Thymus (tissue), 11 donors: ENCODE results near the gene MAGI1. TPM values are rescaled to one million over a fixed set of nuclear protein-coding genes. Genes with fewer than 3 reads are reported as not detected.
A peak's percentile ranks its signal among the peaks of the same experiment; 100 is the strongest.

Experiments
- DNase-seq, 9 donors: peaks; one replicate each; pipeline ENCODE4 v3.0.0-alpha.2; 2013; ENCODE audit warnings: low spot score in 9 of 9, low read depth in 6 of 9, missing footprints in 1 of 9
- H3K27ac ChIP-seq, 2 donors: one replicate each; pipeline ENCODE4 v1.5.1; 2013; ENCODE audit warnings: control low read depth in 1 of 2, low read depth in 1 of 2, low read length in 1 of 2, mild to moderate bottlenecking in 1 of 2, moderate library complexity in 1 of 2
- H3K27me3 ChIP-seq, 2 donors: one replicate each; pipeline ENCODE4 v1.5.1; 2013; ENCODE audit warnings: low read length in 1 of 2; ENCODE audit not compliant: control insufficient read depth in 2 of 2, insufficient read depth in 1 of 2
- H3K36me3 ChIP-seq, 2 donors: one replicate each; pipeline ENCODE4 v1.5.1; 2013; ENCODE audit warnings: low read length in 1 of 2, mild to moderate bottlenecking in 1 of 2, moderate library complexity in 1 of 2; ENCODE audit not compliant: control insufficient read depth in 2 of 2, insufficient read depth in 2 of 2
- H3K4me1 ChIP-seq, 2 donors: one replicate each; pipeline ENCODE4 v1.5.1; 2013; ENCODE audit warnings: low read length in 2 of 2; ENCODE audit not compliant: control insufficient read depth in 2 of 2, insufficient read depth in 2 of 2
- H3K4me3 ChIP-seq, 2 donors: one replicate each; pipeline ENCODE4 v1.5.1; 2013; ENCODE audit warnings: low read length in 2 of 2, control low read depth in 1 of 2, mild to moderate bottlenecking in 1 of 2
- H3K9me3 ChIP-seq, 2 donors: one replicate each; pipeline ENCODE4 v1.5.1; 2013; ENCODE audit warnings: low read length in 1 of 2, mild to moderate bottlenecking in 1 of 2; ENCODE audit not compliant: control insufficient read depth in 2 of 2, insufficient read depth in 1 of 2
- WGBS: extraction: QIAGEN DNeasy Blood & Tissue Kit; methylation state at CpG from one replicate; pipeline ENCODE4 v1.1.7; 2013; 5-methylcytosine and 5-hydroxymethylcytosine counted together
- polyA plus RNA-seq: library from polyadenylated mRNA; stranded (reverse); fragments of 200-250 nt; gene quantifications from one replicate; pipeline ENCODE4 v1.2.3, GENCODE V29; 2013
- total RNA-seq: library from RNA; stranded (reverse); fragments of 120-200 nt; gene quantifications from one replicate; pipeline ENCODE4 v1.2.4, GENCODE V29; 2013
- donor health status: healthy.

The MAGI1 gene
- total and polyA plus RNA-seq, 2 donors = 5.1 to 6.1 TPM

- Histone ChIP-seq H3K27ac (no peak overlapping the region), H3K27me3 (no peaks in the 10 kb centered on the region), H3K9me3 (no peaks in the 10 kb centered on the region), H3K36me3 (no peaks in the 10 kb centered on the region), H3K4me1 (no peaks in the 10 kb centered on the region), H3K4me3 (no peak overlapping the region)
- WGBS = 90% methylated on average over 5 of the region's 5 CpGs
- no peak for DNase-seq
Observed at GRCh38 chr3:65687741-65688140, 351.0 kb downstream of the MAGI1 start.

DNA sequence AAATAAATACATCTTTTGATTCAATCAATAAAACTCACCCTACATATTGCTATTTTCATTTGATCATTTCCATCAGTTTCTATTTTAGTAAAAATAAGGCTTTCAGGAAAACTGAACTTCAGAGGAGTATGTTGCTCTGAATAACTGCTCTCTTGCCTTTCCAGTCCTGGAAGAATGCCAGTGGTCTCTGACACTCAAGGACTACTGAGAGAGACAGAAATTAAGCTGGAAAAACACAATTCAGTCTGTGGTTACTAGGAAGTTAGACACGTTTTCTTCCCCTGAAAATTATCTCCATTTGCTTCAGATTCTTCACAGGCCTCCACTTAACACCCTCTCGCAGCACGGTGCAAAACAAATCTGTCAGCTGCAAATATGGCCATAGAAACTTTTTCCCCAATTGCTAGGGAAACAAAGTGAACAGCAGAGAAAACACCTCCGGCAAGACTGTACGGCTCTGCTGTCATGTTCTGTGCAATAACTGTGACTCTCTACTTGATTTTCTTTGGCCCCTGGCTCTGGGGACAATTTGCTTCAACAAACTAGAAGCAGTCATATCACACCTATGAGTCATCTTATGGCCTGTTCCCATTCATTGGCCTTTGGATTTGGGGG is 353.0 kb downstream of the MAGI1 start:
- no peak overlapping the region for H3K4me3 ChIP-seq
- H3K27ac ChIP-seq = peak overlapping the region in 1 of 2 donors; percentile 20
- H3K9me3 ChIP-seq = no peaks in the 10 kb centered on the region
- no peaks in the 10 kb centered on the region for H3K36me3 ChIP-seq
- no peaks in the 10 kb centered on the region for H3K27me3 ChIP-seq
- H3K4me1 ChIP-seq = no peaks in the 10 kb centered on the region
- WGBS = 88% methylated on average over 5 of the region's 5 CpGs
- no peak for DNase-seq

DNA sequence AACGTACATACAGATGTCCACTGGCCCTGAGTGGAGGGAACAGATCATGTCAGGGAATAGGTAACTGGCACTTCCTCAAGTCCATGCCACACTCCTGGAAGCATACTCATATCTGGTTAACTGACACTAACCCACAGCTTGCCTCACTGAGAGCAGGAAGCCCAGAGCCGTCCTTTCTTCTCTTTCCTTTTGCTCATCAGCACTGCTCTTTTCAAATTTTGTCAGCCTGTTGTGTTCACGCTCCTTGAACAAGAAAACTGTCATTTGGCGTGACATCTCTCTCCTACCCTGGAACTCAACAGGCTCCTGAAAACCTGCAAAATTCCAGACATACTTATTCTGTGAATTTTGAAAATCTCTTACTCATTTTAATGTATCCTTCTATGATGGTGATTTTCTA is 360.2 kb downstream of the MAGI1 start:
- DNase-seq = no peak
- H3K36me3 ChIP-seq = no peaks in the 10 kb centered on the region
- no peaks in the 10 kb centered on the region for H3K4me1 ChIP-seq
- no peak overlapping the region for H3K4me3 ChIP-seq
- no peaks in the 10 kb centered on the region for H3K9me3 ChIP-seq
- H3K27me3 ChIP-seq = no peaks in the 10 kb centered on the region
- 91% methylated on average over 4 of the region's 4 CpGs for WGBS
- H3K27ac ChIP-seq = no peak overlapping the region

GRCh38 chr3:65677486-65678010 is 361.2 kb downstream of the MAGI1 start:
- DNase-seq = no peak
- Histone ChIP-seq H3K4me3 (no peak overlapping the region), H3K9me3 (no peaks in the 10 kb centered on the region), H3K27ac (no peak overlapping the region), H3K36me3 (no peaks in the 10 kb centered on the region), H3K4me1 (no peaks in the 10 kb centered on the region), H3K27me3 (no peaks in the 10 kb centered on the region)
- WGBS = 97% methylated on average over 3 of the region's 3 CpGs

DNA sequence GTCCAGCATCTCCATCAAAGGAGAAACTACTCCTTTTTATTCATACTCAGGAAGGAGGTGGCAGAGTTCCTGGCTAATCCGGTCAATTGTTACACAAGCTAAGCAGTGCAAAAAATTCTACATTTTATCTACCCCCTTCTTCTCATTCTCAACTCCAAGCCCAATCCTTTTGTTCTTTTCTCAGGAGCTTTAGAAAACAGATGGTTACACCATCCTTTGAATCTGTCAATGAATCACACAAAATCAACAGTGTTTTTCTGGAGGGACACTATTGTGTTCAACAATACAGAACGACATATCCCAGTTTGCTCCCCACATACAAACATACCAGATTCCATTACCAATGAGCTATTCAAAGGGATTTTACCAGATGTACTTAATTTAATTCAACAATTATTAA is 362.1 kb downstream of the MAGI1 start:
- DNase-seq = no peak
- no peaks in the 10 kb centered on the region for H3K27me3 ChIP-seq
- WGBS = 86% methylated on average over 2 of the region's 2 CpGs
- H3K9me3 ChIP-seq = no peaks in the 10 kb centered on the region
- H3K36me3 ChIP-seq = no peaks in the 10 kb centered on the region
- no peaks in the 10 kb centered on the region for H3K4me1 ChIP-seq
- no peak overlapping the region for H3K4me3 ChIP-seq
- H3K27ac ChIP-seq = no peak overlapping the region

DNA sequence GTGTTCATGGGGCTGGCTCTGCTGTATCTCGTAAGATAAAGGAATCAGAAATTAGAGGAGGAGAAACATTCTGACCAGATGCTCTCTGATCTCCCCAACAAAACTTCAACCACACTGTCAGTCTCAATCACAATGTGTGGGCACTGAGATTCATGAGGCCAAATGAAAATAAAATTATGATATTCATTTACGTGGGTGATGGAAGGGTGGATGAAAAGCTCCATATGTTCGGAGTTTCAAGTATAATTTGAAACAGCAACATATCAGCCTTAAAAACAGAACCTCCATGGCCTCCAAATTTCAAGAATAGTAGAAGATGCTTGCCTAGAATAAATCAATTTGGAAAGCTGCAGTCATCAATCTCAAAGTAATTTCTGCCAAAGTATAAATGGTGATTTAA is 363.7 kb downstream of the MAGI1 start:
- no peak overlapping the region for H3K4me3 ChIP-seq
- no peaks in the 10 kb centered on the region for H3K9me3 ChIP-seq
- H3K4me1 ChIP-seq = no peaks in the 10 kb centered on the region
- 94% methylated on average over 3 of the region's 3 CpGs for WGBS
- H3K36me3 ChIP-seq = no peaks in the 10 kb centered on the region
- no peak overlapping the region for H3K27ac ChIP-seq
- DNase-seq = no peak
- no peaks in the 10 kb centered on the region for H3K27me3 ChIP-seq

DNA sequence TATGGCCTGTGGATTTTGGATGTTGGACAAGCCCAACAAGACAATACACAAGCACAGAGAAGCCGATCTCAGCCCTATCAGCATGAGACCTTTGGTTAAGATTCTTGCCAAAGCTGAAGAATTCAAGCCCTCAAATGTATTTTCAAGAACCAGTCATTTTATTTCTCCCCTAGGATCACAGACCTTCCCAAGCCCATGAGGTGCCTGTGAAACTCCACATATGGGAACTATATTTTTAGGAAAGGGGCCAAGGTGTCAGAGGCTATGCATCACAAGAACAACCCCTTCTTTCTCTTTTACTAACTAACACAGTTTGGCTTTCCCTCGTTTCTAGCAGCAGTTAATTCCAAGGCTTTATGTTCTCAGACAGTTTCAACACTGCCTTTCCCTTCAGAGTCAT is 364.5 kb downstream of the MAGI1 start:
- WGBS = 78% methylated on average over 2 of the region's 2 CpGs
- H3K4me1 ChIP-seq = no peaks in the 10 kb centered on the region
- H3K4me3 ChIP-seq = no peak overlapping the region
- H3K27me3 ChIP-seq = no peaks in the 10 kb centered on the region
- H3K27ac ChIP-seq = no peak overlapping the region
- DNase-seq = no peak
- H3K36me3 ChIP-seq = no peaks in the 10 kb centered on the region
- H3K9me3 ChIP-seq = no peaks in the 10 kb centered on the region

- Histone ChIP-seq H3K27me3 (no peaks in the 10 kb centered on the region), H3K36me3 (no peaks in the 10 kb centered on the region), H3K27ac (no peak overlapping the region), H3K4me3 (no peak overlapping the region), H3K9me3 (no peaks in the 10 kb centered on the region), H3K4me1 (no peaks in the 10 kb centered on the region)
- peak in 3 of 9 donors; percentile 5 to 27 (median 19) for DNase-seq
- 44% methylated on average over 11 of the region's 11 CpGs for WGBS
Observed at GRCh38 chr3:65672871-65673815, 365.6 kb downstream of the MAGI1 start.

GRCh38 chr3:65672061-65672460 is 366.7 kb downstream of the MAGI1 start:
- no peak for DNase-seq
- H3K4me3 ChIP-seq = no peak overlapping the region
- no peaks in the 10 kb centered on the region for H3K4me1 ChIP-seq
- 79% methylated on average over 1 of the region's 1 CpG for whole genome bisulfite sequencing
- H3K27me3 ChIP-seq = no peaks in the 10 kb centered on the region
- no peaks in the 10 kb centered on the region for H3K36me3 ChIP-seq
- no peaks in the 10 kb centered on the region for H3K9me3 ChIP-seq
- no peak overlapping the region for H3K27ac ChIP-seq
